Activated CD4-positive, alpha-beta T cell treated with anti-CD3 and anti-CD28 coated beads, Interleukin-2, amount 50 U/mL, for 48 hours (primary cell): Measurements from ENCODE around the gene UFD1.

Experiments
- DNase-seq, 2 experiments: peaks; one replicate each; pipeline ENCODE4 v3.0.0-alpha.2; 2020

Gene UFD1

GRCh38 chr22:19466848-19467752 is 11.9 kb downstream of the UFD1 start:
- no peak for DNase-seq

- DNase-seq = no peak
Observed at GRCh38 chr22:19466126-19466716, 12.8 kb downstream of the UFD1 start.

GRCh38 chr22:19464975-19465374 is 14.0 kb downstream of the UFD1 start:
- DNase-seq = no peak

- no peak for DNase-seq
Observed at GRCh38 chr22:19464546-19464945, 14.4 kb downstream of the UFD1 start.

- no peak for DNase-seq
Observed at GRCh38 chr22:19463491-19464469, 15.2 kb downstream of the UFD1 start.

- DNase-seq = no peak
Observed at GRCh38 chr22:19463008-19463407, 16.0 kb downstream of the UFD1 start.

GRCh38 chr22:19461506-19461905 is 17.5 kb downstream of the UFD1 start:
- no peak for DNase-seq

- no peak for DNase-seq
Observed at GRCh38 chr22:19460036-19460435, 19.0 kb downstream of the UFD1 start.

- no peak for DNase-seq
Observed at GRCh38 chr22:19457828-19458428, 21.1 kb downstream of the UFD1 start.

- DNase-seq = no peak
Observed at GRCh38 chr22:19456541-19456940, 22.5 kb downstream of the UFD1 start.

- no peak for DNase-seq
Observed at GRCh38 chr22:19455585-19456370, 23.2 kb downstream of the UFD1 start.

- no peak for DNase-seq
Observed at GRCh38 chr22:19455033-19455432, 24.0 kb downstream of the UFD1 start.

GRCh38 chr22:19454156-19454555 is 24.8 kb downstream of the UFD1 start:
- DNase-seq = no peak

- no peak for DNase-seq
Observed at GRCh38 chr22:19453718-19454117, 25.3 kb downstream of the UFD1 start.

- DNase-seq = no peak
Observed at GRCh38 chr22:19451570-19451969, 27.4 kb downstream of the UFD1 start.

- DNase-seq = no peak
Observed at GRCh38 chr22:19450363-19451175, 28.4 kb downstream of the UFD1 start.

- DNase-seq = no peak
Observed at GRCh38 chr22:19449422-19449767, 29.6 kb downstream of the UFD1 start.

- DNase-seq = peak; percentile 57 to 71
Observed at GRCh38 chr22:19448739-19449421, 30.1 kb downstream of the UFD1 start.

GRCh38 chr22:19448076-19448607 is 30.9 kb downstream of the UFD1 start:
- peak; percentile 15 to 23 for DNase-seq
